Stimulated activated CD4-positive, alpha-beta T cell treated with anti-CD3 and anti-CD28 coated beads, Interleukin-4, amount 100 ng/mL, for 24 hours (primary cell): ENCODE data around the gene PAPOLG.
"Not testable (repeated sequence)": the region's sequence is repeated elsewhere in the genome, so short reads cannot be mapped to it uniquely, and the experiment has no call there.

ENCODE experiments used
- DNase-seq: peaks from one replicate; pipeline ENCODE4 v3.0.0-alpha.2; 2020

The PAPOLG gene

GRCh38 chr2:60823694-60824305, 67.7 kb downstream of the PAPOLG start:
- DNase-seq, result no peak

- DNase-seq, result no peak
Measured at GRCh38 chr2:60825666-60826065, 69.6 kb downstream of the PAPOLG start.

- DNase-seq, result no peak
Measured at GRCh38 chr2:60826111-60826510, 70.0 kb downstream of the PAPOLG start.

- DNase-seq, result not testable (repeated sequence)
Measured at GRCh38 chr2:60826860-60827259, 70.8 kb downstream of the PAPOLG start.

- DNase-seq, result no peak
Measured at GRCh38 chr2:60827369-60827768, 71.3 kb downstream of the PAPOLG start.

GRCh38 chr2:60830991-60831390, 74.9 kb downstream of the PAPOLG start:
- DNase-seq, result no peak

GRCh38 chr2:60831921-60832320, 75.9 kb downstream of the PAPOLG start:
- DNase-seq, result no peak

- DNase-seq, result no peak
Measured at GRCh38 chr2:60832621-60833020, 76.6 kb downstream of the PAPOLG start.

- DNase-seq, result no peak
Measured at GRCh38 chr2:60834270-60834717, 78.2 kb downstream of the PAPOLG start.

- no peak for DNase-seq
Measured at GRCh38 chr2:60836491-60836890, 80.4 kb downstream of the PAPOLG start.

- no peak for DNase-seq
Measured at GRCh38 chr2:60837123-60837522, 81.1 kb downstream of the PAPOLG start.

GRCh38 chr2:60838481-60838880, 82.4 kb downstream of the PAPOLG start:
- no peak for DNase-seq

GRCh38 chr2:60839126-60839813, 83.2 kb downstream of the PAPOLG start:
- no peak for DNase-seq

GRCh38 chr2:60840880-60841279, 84.8 kb downstream of the PAPOLG start:
- DNase-seq, result no peak

- no peak for DNase-seq
Measured at GRCh38 chr2:60843006-60843405, 86.9 kb downstream of the PAPOLG start.

GRCh38 chr2:60844105-60844504, 88.0 kb downstream of the PAPOLG start:
- peak; percentile 7 for DNase-seq

GRCh38 chr2:60847854-60848253, 91.8 kb downstream of the PAPOLG start:
- DNase-seq, result no peak
